ENCODE data around the gene SLC25A21. TPM values are rescaled to one million over a fixed set of nuclear protein-coding genes. Genes with fewer than 3 reads are reported as not detected.

Gene SLC25A21
- total and polyA plus RNA-seq, 4 donors: 0.65 to 1.4 (median 1.3) TPM; not detected in 1

GRCh38 chr14:37179896-37180502 is 7.6 kb upstream of the SLC25A21 start:
- Histone ChIP-seq H3K4me3 (ENCODE audit: low read length in 2 of 2) (no peak overlapping the region), H3K27me3 (ENCODE audit: control insufficient read depth in 1 of 2, insufficient read depth in 2 of 2, low read length in 1 of 2) (no peaks in the 10 kb centered on the region), H3K27ac (ENCODE audit: low read depth in 1 of 2, low read length in 2 of 2) (no peak overlapping the region), H3K36me3 (ENCODE audit: control insufficient read depth in 1 of 2, insufficient read depth in 2 of 2, low read length in 1 of 2) (no peaks in the 10 kb centered on the region), H3K9me3 (ENCODE audit: control insufficient read depth, low read length) (no peaks in the 10 kb centered on the region), H3K4me1 (ENCODE audit: control insufficient read depth in 1 of 2, insufficient read depth in 2 of 2, low read length in 2 of 2) (no peaks in the 10 kb centered on the region)
- DNase-seq (no peak), ATAC-seq (ENCODE audit: low FRiP score) (no peak)
- 86 to 93% methylated on average over 4 of the region's 4 CpGs for WGBS, 2 donors
- intact Hi-C loops (cut with DNase I): no loop called here

- Histone ChIP-seq H3K27me3 (ENCODE audit: control insufficient read depth in 1 of 2, insufficient read depth in 2 of 2, low read length in 1 of 2) (no peaks in the 10 kb centered on the region), H3K36me3 (ENCODE audit: control insufficient read depth in 1 of 2, insufficient read depth in 2 of 2, low read length in 1 of 2) (no peaks in the 10 kb centered on the region), H3K4me1 (ENCODE audit: control insufficient read depth in 1 of 2, insufficient read depth in 2 of 2, low read length in 2 of 2) (no peaks in the 10 kb centered on the region), H3K27ac (ENCODE audit: low read depth in 1 of 2, low read length in 2 of 2) (no peak overlapping the region), H3K9me3 (ENCODE audit: control insufficient read depth, low read length) (peaks cover 1% of the 10 kb centered on the region), H3K4me3 (ENCODE audit: low read length in 2 of 2) (peak overlapping the region; percentile 78 to 82)
- DNase-seq (no peak), ATAC-seq (ENCODE audit: low FRiP score) (no peak)
- intact Hi-C loops (cut with DNase I): no loop called here
- WGBS, 2 donors: 65 to 70% methylated on average over 5 of the region's 5 CpGs
Measured at GRCh38 chr14:37172936-37173614, 669 bp upstream of the SLC25A21 start.

- no peak for DNase-seq
- no peaks in the 10 kb centered on the region for H3K4me1 ChIP-seq (ENCODE audit: control insufficient read depth in 1 of 2, insufficient read depth in 2 of 2, low read length in 2 of 2)
- peak overlapping the region; percentile 78 to 82 for H3K4me3 ChIP-seq (ENCODE audit: low read length in 2 of 2)
- no peaks in the 10 kb centered on the region for H3K27me3 ChIP-seq (ENCODE audit: control insufficient read depth in 1 of 2, insufficient read depth in 2 of 2, low read length in 1 of 2)
- H3K36me3 ChIP-seq (ENCODE audit: control insufficient read depth in 1 of 2, insufficient read depth in 2 of 2, low read length in 1 of 2): no peaks in the 10 kb centered on the region
- intact Hi-C loops (cut with DNase I): no loop called here
- peaks cover 1% of the 10 kb centered on the region for H3K9me3 ChIP-seq (ENCODE audit: control insufficient read depth, low read length)
- WGBS, 2 donors: 2 to 3% methylated on average over 6 of the region's 6 CpGs
- H3K27ac ChIP-seq (ENCODE audit: low read depth in 1 of 2, low read length in 2 of 2): no peak overlapping the region
- no peak for ATAC-seq (ENCODE audit: low FRiP score)
Measured at GRCh38 chr14:37171678-37172023, 755 bp downstream of the SLC25A21 start.

- H3K4me3 ChIP-seq (ENCODE audit: low read length in 2 of 2): no peak overlapping the region
- ATAC-seq (ENCODE audit: low FRiP score) (no peak), DNase-seq (no peak)
- peaks cover 1% of the 10 kb centered on the region for H3K9me3 ChIP-seq (ENCODE audit: control insufficient read depth, low read length)
- H3K27ac ChIP-seq (ENCODE audit: low read depth in 1 of 2, low read length in 2 of 2): no peak overlapping the region
- H3K36me3 ChIP-seq (ENCODE audit: control insufficient read depth in 1 of 2, insufficient read depth in 2 of 2, low read length in 1 of 2): no peaks in the 10 kb centered on the region
- no peaks in the 10 kb centered on the region for H3K4me1 ChIP-seq (ENCODE audit: control insufficient read depth in 1 of 2, insufficient read depth in 2 of 2, low read length in 2 of 2)
- intact Hi-C loops (cut with DNase I): no loop called here
- 70 to 79% methylated on average over 6 to 10 of the region's 10 CpGs for WGBS, 2 donors
- H3K27me3 ChIP-seq (ENCODE audit: control insufficient read depth in 1 of 2, insufficient read depth in 2 of 2, low read length in 1 of 2): no peaks in the 10 kb centered on the region
Measured at GRCh38 chr14:37170993-37171392, 1.4 kb downstream of the SLC25A21 start.

- Histone ChIP-seq H3K4me3 (ENCODE audit: low read length in 2 of 2) (no peak overlapping the region), H3K9me3 (ENCODE audit: control insufficient read depth, low read length) (peaks cover 1% of the 10 kb centered on the region), H3K27ac (ENCODE audit: low read depth in 1 of 2, low read length in 2 of 2) (no peak overlapping the region), H3K36me3 (ENCODE audit: control insufficient read depth in 1 of 2, insufficient read depth in 2 of 2, low read length in 1 of 2) (no peaks in the 10 kb centered on the region), H3K4me1 (ENCODE audit: control insufficient read depth in 1 of 2, insufficient read depth in 2 of 2, low read length in 2 of 2) (no peaks in the 10 kb centered on the region), H3K27me3 (ENCODE audit: control insufficient read depth in 1 of 2, insufficient read depth in 2 of 2, low read length in 1 of 2) (no peaks in the 10 kb centered on the region)
- intact Hi-C loops (cut with DNase I): no loop called here
- DNase-seq (no peak), ATAC-seq (ENCODE audit: low FRiP score) (no peak)
- WGBS, 2 donors: 90% methylated on average over 8 of the region's 8 CpGs
Measured at GRCh38 chr14:37170237-37170636, 2.2 kb downstream of the SLC25A21 start.

- no peak overlapping the region for H3K27ac ChIP-seq (ENCODE audit: low read depth in 1 of 2, low read length in 2 of 2)
- H3K36me3 ChIP-seq (ENCODE audit: control insufficient read depth in 1 of 2, insufficient read depth in 2 of 2, low read length in 1 of 2): no peaks in the 10 kb centered on the region
- no peaks in the 10 kb centered on the region for H3K4me1 ChIP-seq (ENCODE audit: control insufficient read depth in 1 of 2, insufficient read depth in 2 of 2, low read length in 2 of 2)
- ATAC-seq (ENCODE audit: low FRiP score) (no peak), DNase-seq (no peak)
- intact Hi-C loops (cut with DNase I): no loop called here
- H3K4me3 ChIP-seq (ENCODE audit: low read length in 2 of 2): no peak overlapping the region
- H3K9me3 ChIP-seq (ENCODE audit: control insufficient read depth, low read length): peaks cover 1% of the 10 kb centered on the region
- 80 to 81% methylated on average over 4 of the region's 4 CpGs for WGBS, 2 donors
- H3K27me3 ChIP-seq (ENCODE audit: control insufficient read depth in 1 of 2, insufficient read depth in 2 of 2, low read length in 1 of 2): no peaks in the 10 kb centered on the region
Measured at GRCh38 chr14:37168721-37169120, 3.7 kb downstream of the SLC25A21 start.

GRCh38 chr14:37167151-37168047 is 5.0 kb downstream of the SLC25A21 start:
- no peak for ATAC-seq (ENCODE audit: low FRiP score)
- intact Hi-C loops (cut with DNase I): no loop called here
- WGBS, 2 donors: 71 to 74% methylated on average over 10 of the region's 10 CpGs

GRCh38 chr14:37165794-37166193 is 6.6 kb downstream of the SLC25A21 start:
- Histone ChIP-seq H3K27me3 (ENCODE audit: control insufficient read depth in 1 of 2, insufficient read depth in 2 of 2, low read length in 1 of 2) (no peaks in the 10 kb centered on the region), H3K27ac (ENCODE audit: low read depth in 1 of 2, low read length in 2 of 2) (no peak overlapping the region), H3K9me3 (ENCODE audit: control insufficient read depth, low read length) (peaks cover 1% of the 10 kb centered on the region), H3K4me1 (ENCODE audit: control insufficient read depth in 1 of 2, insufficient read depth in 2 of 2, low read length in 2 of 2) (no peaks in the 10 kb centered on the region), H3K4me3 (ENCODE audit: low read length in 2 of 2) (no peak overlapping the region), H3K36me3 (ENCODE audit: control insufficient read depth in 1 of 2, insufficient read depth in 2 of 2, low read length in 1 of 2) (no peaks in the 10 kb centered on the region)
- intact Hi-C loops (cut with DNase I): no loop called here
- no peak for ATAC-seq (ENCODE audit: low FRiP score)
- DNase-seq: no peak
- WGBS, 2 donors: 80 to 82% methylated on average over 3 of the region's 3 CpGs

More at GRCh38 chr14:37167151-37168047, 5.0 kb downstream of the SLC25A21 start:
- Histone ChIP-seq H3K9me3 (ENCODE audit: control insufficient read depth, low read length) (peaks cover 1% of the 10 kb centered on the region), H3K27ac (ENCODE audit: low read depth in 1 of 2, low read length in 2 of 2) (no peak overlapping the region), H3K36me3 (ENCODE audit: control insufficient read depth in 1 of 2, insufficient read depth in 2 of 2, low read length in 1 of 2) (no peaks in the 10 kb centered on the region), H3K27me3 (ENCODE audit: control insufficient read depth in 1 of 2, insufficient read depth in 2 of 2, low read length in 1 of 2) (no peaks in the 10 kb centered on the region), H3K4me3 (ENCODE audit: low read length in 2 of 2) (no peak overlapping the region), H3K4me1 (ENCODE audit: control insufficient read depth in 1 of 2, insufficient read depth in 2 of 2, low read length in 2 of 2) (no peaks in the 10 kb centered on the region)
- DNase-seq: no peak

Measured in aorta (tissue), 5 donors.